PC-9 (cell line): ENCODE data around the gene CROCC2. TPM values are rescaled to one million over a fixed set of nuclear protein-coding genes. Genes with fewer than 3 reads are reported as not detected.

Source experiments
- BruUV-seq: library from RNA; stranded (reverse); fragments of 400-500 nt; replicated peaks from 2 replicates; lab custom pipeline; 2021; lab: Mats Ljungman, UMichigan
- CTCF ChIA-PET: fragments of 300-600 bp; sonication (Branson Sonifier 250); formaldehyde crosslinking; loops from one replicate; lab custom pipeline; 2022; ENCODE audit warnings: antibody characterized with exemption; lab: Charles Lee
- POLR2A ChIA-PET: fragments of 300-600 bp; sonication (Branson Sonifier 250); formaldehyde crosslinking; loops from one replicate; lab custom pipeline; 2022; ENCODE audit warnings: antibody characterized with exemption; ENCODE audit not compliant: unreplicated experiment; lab: Charles Lee
- DNase-seq, 2 experiments: peaks; one replicate each; pipeline versions ENCODE4 v3.0.0 to v3.0.0-alpha.2; 2015 to 2022; ENCODE audit warnings: mixed read lengths in 1 of 2
- H2AFZ ChIP-seq: fragments of 200-600 bp; sonication (generic); 2 replicates; pipeline ENCODE4 v1.8.1; 2017; ENCODE audit warnings: antibody characterized with exemption
- H3F3A ChIP-seq: fragments of 200-600 bp; sonication (generic); 2 replicates; pipeline ENCODE4 v1.8.1; 2017; ENCODE audit warnings: antibody characterized with exemption, mild to moderate bottlenecking, low read depth; ENCODE audit not compliant: insufficient read depth
- H3K27ac ChIP-seq: fragments of 200-600 bp; sonication (generic); 2 replicates; pipeline ENCODE4 v1.6.1; 2016; ENCODE audit warnings: mixed run types
- H3K27me3 ChIP-seq: fragments of 200-600 bp; sonication (generic); 2 replicates; pipeline ENCODE4 v1.6.1; 2016; ENCODE audit warnings: low read depth, mixed run types; ENCODE audit not compliant: insufficient read depth
- H3K36me3 ChIP-seq: fragments of 200-600 bp; sonication (generic); 2 replicates; pipeline ENCODE4 v1.6.1; 2016; ENCODE audit warnings: low read depth, mixed run types
- H3K4me1 ChIP-seq: fragments of 200-600 bp; sonication (generic); replicated peaks from 2 replicates; pipeline ENCODE4 v1.6.1; 2016; ENCODE audit warnings: mixed run types; ENCODE audit not compliant: insufficient read depth
- H3K4me2 ChIP-seq: fragments of 200-600 bp; sonication (generic); 2 replicates; pipeline ENCODE4 v1.6.1; 2017; ENCODE audit warnings: mixed run types
- H3K4me3 ChIP-seq: fragments of 200-600 bp; sonication (generic); 2 replicates; pipeline ENCODE4 v1.6.1; 2016; ENCODE audit warnings: mixed run types
- H3K79me2 ChIP-seq: fragments of 200-600 bp; sonication (generic); 2 replicates; pipeline ENCODE4 v1.6.1; 2017; ENCODE audit warnings: low read depth, mixed run types
- H3K9me2 ChIP-seq: fragments of 200-600 bp; sonication (generic); 2 replicates; pipeline ENCODE4 v1.8.1; 2017; ENCODE audit warnings: mild to moderate bottlenecking; ENCODE audit not compliant: insufficient read depth
- H3K9me3 ChIP-seq: fragments of 200-600 bp; sonication (generic); 2 replicates; pipeline ENCODE4 v1.8.1; 2016; ENCODE audit warnings: low read depth; ENCODE audit not compliant: insufficient read depth
- H4K20me1 ChIP-seq: fragments of 200-600 bp; sonication (generic); 2 replicates; pipeline ENCODE4 v1.8.1; 2017; ENCODE audit not compliant: insufficient read depth
- EZH2 ChIP-seq: fragments of 200-600 bp; sonication (generic); IDR thresholded peaks from 2 replicates; pipeline ENCODE4 v1.8.0; 2017; ENCODE audit warnings: antibody characterized with exemption, low read depth
- intact Hi-C: fragments of 100-400 bp; cut with micrococcal nuclease; formaldehyde crosslinking; loops from one replicate; pipeline ENCODE4 v1.10.0; 2022; ENCODE audit not compliant: unreplicated experiment
- total RNA-seq: library from RNA; stranded (reverse); gene quantifications from 2 replicates; pipeline ENCODE4 v1.2.3, GENCODE V29; 2021
- TF ChIP-seq, protein P1 (sequence below): fragments of 200-600 bp; sonication (generic); conservative IDR thresholded peaks from 2 replicates; pipeline ENCODE4 v1.6.1; 2017; ENCODE audit warnings: mixed run types, antibody characterized with exemption, mild to moderate bottlenecking, moderate library complexity

CROCC2 gene
- total RNA-seq, 1 experiment from 2014 or later = not detected

DNA sequence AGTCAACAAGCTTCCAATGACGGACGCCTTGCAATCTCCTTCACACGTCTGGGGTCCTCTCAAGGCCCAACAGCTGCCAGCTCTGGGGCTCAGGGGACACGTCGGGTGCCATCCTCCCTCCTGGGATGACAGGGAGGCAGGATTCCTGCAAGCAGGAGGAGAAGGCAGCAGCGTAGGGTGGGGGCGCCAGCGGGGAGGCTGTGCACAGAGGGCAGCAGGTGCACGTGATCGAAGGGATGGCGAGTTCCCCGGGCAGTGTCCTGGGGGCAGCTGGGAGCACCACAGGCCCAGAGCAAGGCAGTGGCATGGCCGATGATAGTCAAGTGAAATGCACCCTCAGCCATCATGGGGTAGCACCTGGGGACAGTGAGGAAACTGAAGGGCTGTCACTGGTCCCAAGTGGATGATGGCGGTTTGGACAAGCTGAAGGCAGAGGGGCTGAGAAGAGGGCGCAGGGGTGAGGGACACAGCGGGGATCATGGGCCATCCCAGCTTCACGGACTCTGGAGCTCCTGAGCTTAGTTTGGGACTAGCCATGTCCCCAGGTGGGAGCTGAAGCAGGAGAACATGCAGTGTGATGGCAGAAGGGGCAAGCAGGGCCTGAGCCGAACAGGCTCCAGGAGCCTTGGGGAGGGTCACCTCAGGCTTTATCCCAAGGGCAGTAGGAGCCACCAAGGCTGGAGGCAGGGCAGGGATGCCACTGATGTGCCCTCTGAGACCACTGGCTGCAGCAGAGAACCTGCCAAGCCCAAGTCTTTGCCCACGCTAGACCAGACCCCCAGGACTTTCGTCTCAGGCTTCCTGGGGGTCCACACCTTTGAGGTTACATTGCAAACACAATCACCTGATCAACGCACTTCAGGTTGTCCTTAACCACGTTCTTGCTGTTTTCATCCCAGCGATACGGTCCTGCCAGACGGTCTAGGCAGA lies 76.0 kb downstream of the CROCC2 start:
- ChIA-PET POLR2A (interaction anchor here (0.8 kb wide), 1 partner anchor 11 kb away, joined by 5 read pairs; no protein-coding TSS in a partner anchor), CTCF (no interaction called here)
- TF ChIP-seq, protein P1, sequence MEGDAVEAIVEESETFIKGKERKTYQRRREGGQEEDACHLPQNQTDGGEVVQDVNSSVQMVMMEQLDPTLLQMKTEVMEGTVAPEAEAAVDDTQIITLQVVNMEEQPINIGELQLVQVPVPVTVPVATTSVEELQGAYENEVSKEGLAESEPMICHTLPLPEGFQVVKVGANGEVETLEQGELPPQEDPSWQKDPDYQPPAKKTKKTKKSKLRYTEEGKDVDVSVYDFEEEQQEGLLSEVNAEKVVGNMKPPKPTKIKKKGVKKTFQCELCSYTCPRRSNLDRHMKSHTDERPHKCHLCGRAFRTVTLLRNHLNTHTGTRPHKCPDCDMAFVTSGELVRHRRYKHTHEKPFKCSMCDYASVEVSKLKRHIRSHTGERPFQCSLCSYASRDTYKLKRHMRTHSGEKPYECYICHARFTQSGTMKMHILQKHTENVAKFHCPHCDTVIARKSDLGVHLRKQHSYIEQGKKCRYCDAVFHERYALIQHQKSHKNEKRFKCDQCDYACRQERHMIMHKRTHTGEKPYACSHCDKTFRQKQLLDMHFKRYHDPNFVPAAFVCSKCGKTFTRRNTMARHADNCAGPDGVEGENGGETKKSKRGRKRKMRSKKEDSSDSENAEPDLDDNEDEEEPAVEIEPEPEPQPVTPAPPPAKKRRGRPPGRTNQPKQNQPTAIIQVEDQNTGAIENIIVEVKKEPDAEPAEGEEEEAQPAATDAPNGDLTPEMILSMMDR = no peak
- no peak for TF ChIP-seq EZH2

DNA sequence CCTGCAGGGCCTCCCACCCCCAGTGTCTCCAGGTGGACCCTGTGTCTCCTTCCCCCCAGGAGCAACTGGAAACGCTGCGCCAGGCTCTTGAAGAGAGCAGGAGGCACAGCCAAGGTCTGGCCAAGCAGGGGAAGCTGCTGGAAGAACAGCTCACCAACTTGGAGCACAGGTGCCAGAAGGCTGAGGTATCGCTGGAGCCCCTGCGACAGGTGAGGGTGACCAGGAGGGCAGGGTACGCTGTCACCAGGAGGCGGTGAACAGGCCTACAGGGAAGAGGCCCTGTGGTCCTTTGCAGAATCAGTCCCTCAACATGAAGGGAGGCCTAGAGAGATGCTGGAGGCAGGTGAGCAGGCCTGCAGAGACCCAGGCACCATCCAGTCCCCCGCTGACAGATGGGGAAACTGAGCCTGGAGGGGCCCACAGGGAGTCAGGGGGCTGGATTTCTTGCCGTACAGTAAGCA lies 76.7 kb downstream of the CROCC2 start:
- Histone ChIP-seq H3F3A (no peaks in the 10 kb centered on the region), H3K79me2 (no peaks in the 10 kb centered on the region), H3K27ac (no peak overlapping the region), H4K20me1 (no peaks in the 10 kb centered on the region), H3K9me3 (no peaks in the 10 kb centered on the region), H2AFZ (no peak overlapping the region), H3K9me2 (no peaks in the 10 kb centered on the region), H3K4me2 (0 out of 2 replicates have a peak overlapping the region, but pooled peaks have one; percentile 49), H3K4me1 (peaks cover 13% of the 10 kb centered on the region; the same call in 1 of the 2 replicates), H3K4me3 (no peak overlapping the region), H3K36me3 (no peaks in the 10 kb centered on the region), H3K27me3 (peaks cover 31% of the 10 kb centered on the region)
- intact Hi-C loops = no loop called here
- ChIA-PET CTCF (interaction anchor here (0.7 kb wide), 1 partner anchor 67 kb away, joined by 4 read pairs; no protein-coding TSS in a partner anchor), POLR2A (no interaction called here)
- TF ChIP-seq, protein P1 = no peak
- TF ChIP-seq EZH2 = no peak
- no peak for DNase-seq
- BruUV-seq = no TSS peak

More for the DNA sequence above, 76.0 kb downstream of the CROCC2 start:
- Histone ChIP-seq H3K4me3 (no peak overlapping the region), H3F3A (no peaks in the 10 kb centered on the region), H3K79me2 (no peaks in the 10 kb centered on the region), H3K4me1 (peaks cover 6% of the 10 kb centered on the region; the same call in 1 of the 2 replicates), H3K27ac (no peak overlapping the region), H3K36me3 (no peaks in the 10 kb centered on the region), H3K9me3 (no peaks in the 10 kb centered on the region), H3K27me3 (peaks cover 31% of the 10 kb centered on the region), H3K4me2 (no peak overlapping the region), H2AFZ (no peak overlapping the region), H3K9me2 (no peaks in the 10 kb centered on the region), H4K20me1 (no peaks in the 10 kb centered on the region)
- intact Hi-C loops = no loop called here
- DNase-seq = no peak
- no TSS peak for BruUV-seq

DNA sequence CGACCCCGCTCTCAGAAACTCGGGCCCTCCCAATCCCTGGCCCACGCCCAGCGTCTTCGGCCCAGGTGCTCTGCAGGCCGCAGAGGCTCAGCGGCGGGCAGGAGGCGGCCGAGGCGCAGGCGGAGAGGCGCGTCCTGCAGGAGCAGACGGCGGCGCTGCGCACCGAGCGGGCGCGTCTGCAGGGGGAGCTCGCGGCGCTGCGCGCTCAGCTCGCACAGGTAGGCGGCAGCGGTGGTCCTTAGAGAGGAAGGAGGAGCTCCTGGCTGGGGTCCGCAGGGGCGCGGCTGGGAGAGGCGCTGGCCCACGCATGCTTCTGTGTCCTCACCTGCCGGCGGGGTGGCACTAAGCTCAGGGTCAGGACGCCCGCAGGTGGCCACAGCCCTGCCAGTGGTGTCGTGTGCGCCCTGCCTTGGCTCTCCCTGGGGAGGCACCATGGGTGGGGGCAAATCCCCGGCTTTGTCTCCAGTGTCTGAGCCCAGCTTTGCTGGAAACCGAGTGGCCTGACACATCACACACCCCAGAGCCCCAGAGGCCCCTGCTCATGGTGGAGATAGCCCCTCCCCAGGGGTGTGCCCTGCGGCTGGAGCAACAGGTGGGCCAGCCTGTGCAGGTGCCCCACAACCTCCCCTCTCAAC lies 77.3 kb downstream of the CROCC2 start:
- Histone ChIP-seq H2AFZ (no peak overlapping the region), H4K20me1 (no peaks in the 10 kb centered on the region), H3K9me3 (no peaks in the 10 kb centered on the region), H3K4me1 (peaks cover 13% of the 10 kb centered on the region; the same call in 1 of the 2 replicates), H3K4me3 (no peak overlapping the region), H3K27me3 (peaks cover 31% of the 10 kb centered on the region), H3K9me2 (no peaks in the 10 kb centered on the region), H3F3A (no peaks in the 10 kb centered on the region), H3K36me3 (no peaks in the 10 kb centered on the region), H3K27ac (no peak overlapping the region), H3K4me2 (peak overlapping the region; percentile 49), H3K79me2 (no peaks in the 10 kb centered on the region)
- intact Hi-C loops = no loop called here
- no TSS peak for BruUV-seq
- ChIA-PET POLR2A (no interaction called here), CTCF (interaction anchor here (0.6 to 1.2 kb wide), 6 partner anchors 51 to 260 kb away, joined by 3 to 6 read pairs (median 4); no protein-coding TSS in a partner anchor)
- DNase-seq = peak; percentile 51 to 78
- TF ChIP-seq, protein P1 = peak; percentile 69
- TF ChIP-seq EZH2 = 0 out of 2 replicates have a peak, but pooled peaks have one; percentile 52
